HG03060 (cell line): ENCODE measurements around the gene TCF7L1.
"Not testable (repeated sequence)": the region's sequence is repeated elsewhere in the genome, so short reads cannot be mapped to it uniquely, and the experiment has no call there.

Experiments used
- ATAC-seq: cut with Tn5 transposase; IDR thresholded peaks from one replicate; pipeline ENCODE4 v1.9.1; 2021; ENCODE audit warnings: low read depth, moderate number of reproducible peaks; ENCODE audit not compliant: unreplicated experiment

Gene TCF7L1

GRCh38 chr2:85132834-85133637 lies at the start of gene TCF7L1:
TSS of gene TCF7L1 (plus strand) at chr2:85133392. CDS start at chr2:85133685, 293 bp downstream.
- no peak for ATAC-seq

GRCh38 chr2:85085563-85085962 lies 47.6 kb upstream of the TCF7L1 start:
- no peak for ATAC-seq

DNA sequence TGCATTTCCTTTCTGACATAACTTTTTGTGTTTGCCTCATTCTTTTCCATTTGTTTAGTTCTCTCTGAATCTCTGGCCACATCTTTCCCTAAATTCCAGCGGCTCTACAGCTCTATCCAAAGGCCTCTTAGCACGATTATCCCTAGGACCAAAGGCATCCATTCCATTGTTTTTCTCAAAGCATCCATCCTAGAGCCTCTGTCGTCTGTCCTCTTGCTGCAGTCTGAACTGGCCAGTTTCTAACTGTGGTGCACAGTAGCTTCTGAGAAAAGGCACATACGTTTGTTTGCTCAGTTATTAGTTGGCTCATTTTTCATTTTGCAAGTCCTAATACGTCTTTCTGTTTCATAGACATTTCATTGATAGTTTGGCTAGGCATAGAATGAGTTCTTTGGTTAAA lies 45.7 kb upstream of the TCF7L1 start:
- no peak for ATAC-seq

DNA sequence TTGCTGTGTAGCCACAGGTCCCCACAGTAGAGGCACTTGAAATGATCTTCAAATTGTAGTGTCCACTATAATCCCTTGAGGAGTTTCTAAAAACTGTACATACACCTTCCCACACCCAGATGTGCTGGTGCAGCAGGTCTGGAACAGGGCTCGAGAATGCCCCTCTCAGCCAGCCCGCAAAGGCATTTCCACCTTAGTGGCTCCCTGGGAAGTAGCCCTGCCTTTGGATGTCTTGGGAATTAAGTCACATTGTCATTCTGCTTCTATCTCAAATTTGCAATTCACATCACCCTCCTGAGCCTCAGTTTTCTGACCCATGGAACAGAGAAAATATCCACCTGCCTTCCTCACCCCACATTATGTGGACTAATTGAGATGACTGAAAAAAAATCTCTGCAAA lies 44.3 kb upstream of the TCF7L1 start:
- ATAC-seq = no peak

DNA sequence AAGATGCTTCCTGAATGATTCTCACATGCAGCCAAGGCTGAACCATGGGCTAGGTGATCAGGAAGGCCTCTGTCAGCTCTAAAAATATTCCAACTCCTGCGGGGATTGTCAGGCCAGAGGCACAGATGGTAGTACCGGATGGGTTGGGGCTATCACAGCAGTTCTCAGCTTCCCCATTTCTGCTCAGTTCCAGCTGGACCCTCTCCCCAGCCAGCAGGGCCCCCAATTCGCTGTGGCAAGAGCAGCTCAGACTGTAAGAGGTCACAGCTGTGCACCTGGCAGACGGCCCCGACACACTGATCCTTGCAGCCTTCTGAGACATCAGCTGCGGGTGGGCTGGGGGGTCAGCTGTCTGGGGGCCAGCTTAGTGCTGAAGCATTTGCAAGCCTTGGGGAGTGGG lies 43.6 kb upstream of the TCF7L1 start:
- ATAC-seq = no peak

DNA sequence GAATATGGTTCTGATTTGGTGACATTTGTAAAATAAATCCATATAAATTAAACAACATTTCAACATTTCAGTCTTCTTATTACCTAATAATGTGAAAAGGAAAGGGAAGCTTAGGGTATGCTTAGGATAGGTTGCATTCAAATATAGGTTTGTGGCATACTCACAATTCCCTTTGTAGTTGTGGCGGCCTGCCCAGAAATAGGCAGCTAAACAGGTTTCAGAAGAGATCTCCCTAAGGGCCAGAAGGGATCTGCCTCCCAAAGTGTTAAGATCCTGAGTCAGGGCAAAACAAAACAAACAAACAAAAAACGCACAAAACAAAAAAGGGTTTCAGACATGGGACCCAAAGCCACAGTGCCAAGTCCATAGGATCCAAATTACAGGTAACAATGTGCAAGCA lies 41.4 kb upstream of the TCF7L1 start:
- ATAC-seq = no peak

- ATAC-seq = no peak
These were observed 38.1 kb upstream of the TCF7L1 start for GRCh38 chr2:85095094-85095493.

DNA sequence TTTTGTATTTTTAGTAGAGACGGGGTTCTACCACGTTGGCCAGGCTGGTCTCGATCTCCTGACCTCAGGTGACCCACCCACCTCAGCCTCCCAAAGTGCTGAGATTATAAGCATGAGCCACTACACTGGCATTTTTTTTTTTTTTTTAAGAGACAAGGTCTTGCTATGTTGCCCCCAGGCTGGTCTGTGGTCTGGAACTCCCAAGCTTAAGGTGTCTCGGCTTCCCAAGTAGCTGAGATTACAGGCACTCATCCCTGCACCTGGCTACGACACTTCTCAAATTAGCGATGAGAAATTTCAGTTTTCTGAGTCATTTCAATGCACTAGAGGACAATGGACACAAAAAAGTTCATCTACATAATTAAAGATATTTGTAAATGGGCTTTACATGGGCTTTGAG lies 36.6 kb upstream of the TCF7L1 start:
- ATAC-seq = no peak

- no peak for ATAC-seq
These were observed 29.0 kb upstream of the TCF7L1 start for GRCh38 chr2:85104228-85104627.

DNA sequence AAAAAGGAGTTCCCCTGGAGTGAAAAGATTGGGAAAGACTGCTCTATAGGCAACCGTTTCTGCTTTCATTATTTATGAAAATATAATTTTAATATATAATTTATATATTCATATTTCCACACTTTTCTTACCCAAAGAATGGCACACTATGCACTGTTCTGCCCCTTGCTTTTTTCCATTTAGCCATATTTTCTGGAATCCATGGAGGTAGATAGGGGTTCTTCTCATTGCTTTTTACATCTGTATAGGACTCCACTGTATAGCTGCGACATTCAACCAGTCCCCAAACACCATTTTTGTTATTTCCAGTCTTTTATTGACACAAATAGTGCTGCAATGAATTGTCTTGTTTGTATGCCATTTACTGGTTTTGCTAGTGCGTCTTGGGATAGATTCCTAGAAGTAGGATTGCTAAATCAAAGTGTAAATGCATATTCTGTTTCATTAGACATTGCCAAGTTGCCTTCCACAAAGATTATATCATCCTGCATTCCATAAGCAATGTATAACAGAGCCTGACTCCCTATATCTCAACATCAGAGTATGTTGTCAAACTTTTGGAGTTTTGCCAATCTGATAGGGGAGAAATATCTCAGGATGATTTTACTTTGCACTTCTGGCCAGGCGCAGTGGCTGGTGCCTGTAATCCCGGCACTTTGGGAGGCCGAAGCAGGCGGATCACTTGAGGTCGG lies 26.6 kb upstream of the TCF7L1 start:
- ATAC-seq = no peak

DNA sequence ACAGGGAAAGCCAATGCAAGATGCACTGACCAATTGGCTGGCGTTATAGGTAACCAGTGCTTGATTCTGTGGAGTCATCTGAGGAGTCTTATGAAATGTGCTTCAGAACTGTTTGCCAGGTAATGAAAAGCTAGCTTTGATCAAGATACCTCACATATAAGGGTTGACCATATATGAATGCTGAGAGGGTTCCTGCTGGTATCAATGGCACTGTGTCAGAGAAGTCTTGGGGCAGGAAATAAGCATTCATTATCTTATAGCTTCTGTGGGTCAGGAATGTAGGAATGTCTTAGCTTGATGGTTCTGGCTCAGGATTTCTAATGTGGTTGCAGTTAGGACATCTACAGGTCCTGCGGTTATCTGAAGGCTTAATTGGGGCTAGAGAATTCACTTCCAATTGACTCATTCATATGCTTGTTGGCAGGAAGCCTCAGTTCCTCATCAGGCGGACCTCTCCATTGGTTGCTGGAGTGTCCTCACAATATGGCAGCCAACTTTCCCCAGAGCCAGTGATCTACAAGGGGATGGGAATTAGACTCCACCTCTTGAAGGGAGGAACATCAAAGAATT lies 22.1 kb upstream of the TCF7L1 start:
- no peak for ATAC-seq

DNA sequence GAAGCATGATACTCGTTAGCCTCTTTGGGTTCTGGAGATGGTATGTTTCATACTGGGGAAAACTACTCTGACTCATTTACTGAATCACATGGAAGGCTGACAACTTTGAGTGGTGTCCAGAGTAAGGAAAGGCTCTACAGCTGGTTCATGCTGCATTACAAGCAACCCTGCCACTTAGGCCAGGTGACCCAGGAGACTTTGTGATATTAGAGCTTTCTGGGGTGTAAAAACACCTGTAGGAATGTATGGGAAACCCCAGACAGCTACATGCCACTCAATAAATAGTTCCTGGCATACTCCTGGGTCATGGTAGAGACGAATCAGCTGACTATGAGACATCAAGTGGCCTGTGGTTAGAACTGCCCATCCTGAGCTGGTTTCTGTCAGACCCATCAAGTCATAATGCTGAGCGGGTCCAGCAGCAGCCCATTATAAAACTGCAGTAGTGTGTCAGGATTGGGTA lies 21.3 kb upstream of the TCF7L1 start:
- no peak for ATAC-seq

DNA sequence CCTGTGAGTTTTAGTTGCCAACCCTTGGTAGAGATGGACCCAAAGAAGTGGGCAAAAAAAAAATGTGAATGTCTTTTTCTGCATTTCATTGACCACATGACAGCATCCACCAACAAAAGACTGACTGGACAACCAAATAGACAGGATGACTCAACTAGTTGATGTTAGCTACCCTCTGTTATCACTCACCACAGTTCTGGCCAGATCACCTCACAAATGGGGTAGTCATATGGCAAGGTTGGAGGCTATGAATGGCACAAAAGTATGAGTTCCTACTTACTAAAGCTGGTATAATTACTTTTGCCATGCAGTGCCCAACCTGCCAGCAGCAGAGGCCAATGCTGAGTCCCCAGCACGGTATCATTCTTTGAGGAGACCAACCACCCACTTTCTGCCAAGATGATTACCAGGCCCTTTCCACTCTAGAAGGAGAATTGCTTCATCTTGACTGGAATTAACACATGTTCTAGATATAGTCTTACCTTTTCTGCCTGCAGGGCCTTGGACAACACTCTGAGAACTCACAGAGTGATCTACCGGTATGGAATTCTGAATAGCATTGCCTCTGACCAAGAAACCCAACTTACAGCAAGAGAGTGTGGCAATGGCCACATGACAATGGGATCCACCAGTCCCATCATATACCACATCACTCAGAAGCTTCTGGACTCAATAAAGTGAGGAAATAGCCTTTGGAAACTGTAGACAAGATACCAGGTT lies 20.1 kb upstream of the TCF7L1 start:
- no peak for ATAC-seq

GRCh38 chr2:85114586-85115330 lies 18.4 kb upstream of the TCF7L1 start:
- no peak for ATAC-seq

DNA sequence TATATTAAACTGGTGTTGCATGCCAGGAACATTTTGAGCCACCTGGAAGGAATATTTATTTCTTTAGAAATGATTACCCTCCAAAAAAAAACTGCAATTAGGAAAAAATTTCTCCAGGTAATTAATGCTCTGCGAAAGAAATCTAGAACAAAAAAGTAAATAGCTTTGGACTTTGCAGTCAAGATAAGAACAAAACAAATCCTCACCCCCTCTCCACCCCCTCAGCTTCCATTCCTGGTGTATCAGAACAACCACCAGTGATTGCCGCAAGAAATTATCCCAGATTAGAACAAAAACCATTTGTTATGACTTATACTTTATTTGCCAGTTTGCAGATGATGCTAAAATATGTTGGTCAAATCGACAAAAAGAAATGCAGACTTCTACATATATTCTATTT lies 17.0 kb upstream of the TCF7L1 start:
- no peak for ATAC-seq

DNA sequence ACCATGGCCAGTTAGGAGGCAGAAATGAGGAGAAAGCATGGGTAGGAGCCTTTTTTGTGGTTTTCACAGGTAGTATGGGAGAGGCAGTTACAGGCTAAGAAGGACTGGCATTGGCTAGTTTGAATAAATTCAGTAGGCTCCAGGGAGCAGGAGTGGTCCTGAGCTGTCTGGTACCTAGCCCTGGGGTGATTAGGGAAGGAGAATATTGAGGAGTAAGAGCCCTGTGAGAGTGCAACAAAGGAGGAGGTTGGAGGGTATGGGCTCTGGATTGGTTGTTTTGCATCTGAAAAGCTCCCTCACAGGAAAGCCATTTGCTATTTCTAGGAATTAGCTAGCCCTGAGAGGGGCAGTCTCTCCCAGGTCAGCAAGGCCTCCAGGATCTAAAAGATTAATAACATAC lies 13.3 kb upstream of the TCF7L1 start:
- ATAC-seq = no peak

GRCh38 chr2:85120363-85120762 lies 12.8 kb upstream of the TCF7L1 start:
- no peak for ATAC-seq

GRCh38 chr2:85126462-85126861 lies 6.7 kb upstream of the TCF7L1 start:
- ATAC-seq = not testable (repeated sequence)

- no peak for ATAC-seq
These were observed 3.3 kb upstream of the TCF7L1 start for GRCh38 chr2:85129861-85130260.

DNA sequence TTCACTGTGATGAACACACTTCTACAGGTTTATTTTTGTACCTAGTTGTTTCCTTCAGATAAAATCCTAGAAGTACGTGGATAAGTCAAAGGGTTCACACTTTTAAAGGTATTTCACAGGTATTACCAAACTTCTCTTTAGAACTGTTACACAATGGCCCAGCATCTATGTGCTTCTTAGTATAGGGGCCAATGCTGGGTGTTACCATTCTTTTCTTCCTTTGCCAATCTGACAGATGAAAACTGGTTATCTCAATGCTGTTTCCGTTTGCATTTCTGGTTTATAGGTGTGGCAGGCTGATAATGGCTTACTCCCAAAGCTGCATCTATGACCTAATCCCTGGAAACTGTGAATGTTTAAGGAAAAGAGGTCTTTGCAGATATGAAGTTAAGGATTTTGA lies 2.8 kb upstream of the TCF7L1 start:
- no peak for ATAC-seq
